ENCODE data around the gene MAD1L1.

MAD1L1 gene

GRCh38 chr7:1936531-1937251 is 296.1 kb downstream of the MAD1L1 start:
- no peak overlapping the region for H3K27ac ChIP-seq (ENCODE audit: extremely low read depth, low read depth, low read length)
- no peaks in the 10 kb centered on the region for H3K36me3 ChIP-seq (ENCODE audit: control insufficient read depth in 2 of 2, insufficient read depth in 1 of 2, low read length in 2 of 2)
- TF ChIP-seq ZFP69B (tag by site-specific recombination; IDR thresholded peaks at IDR 0.05): no peak
- TF ChIP-seq, protein P1, sequence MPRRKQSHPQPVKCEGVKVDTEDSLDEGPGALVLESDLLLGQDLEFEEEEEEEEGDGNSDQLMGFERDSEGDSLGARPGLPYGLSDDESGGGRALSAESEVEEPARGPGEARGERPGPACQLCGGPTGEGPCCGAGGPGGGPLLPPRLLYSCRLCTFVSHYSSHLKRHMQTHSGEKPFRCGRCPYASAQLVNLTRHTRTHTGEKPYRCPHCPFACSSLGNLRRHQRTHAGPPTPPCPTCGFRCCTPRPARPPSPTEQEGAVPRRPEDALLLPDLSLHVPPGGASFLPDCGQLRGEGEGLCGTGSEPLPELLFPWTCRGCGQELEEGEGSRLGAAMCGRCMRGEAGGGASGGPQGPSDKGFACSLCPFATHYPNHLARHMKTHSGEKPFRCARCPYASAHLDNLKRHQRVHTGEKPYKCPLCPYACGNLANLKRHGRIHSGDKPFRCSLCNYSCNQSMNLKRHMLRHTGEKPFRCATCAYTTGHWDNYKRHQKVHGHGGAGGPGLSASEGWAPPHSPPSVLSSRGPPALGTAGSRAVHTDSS (tag by site-specific recombination; IDR thresholded peaks at IDR 0.05): no peak
- no peak for TF ChIP-seq ZNF677 (tag by site-specific recombination; IDR thresholded peaks at IDR 0.05)
- no peak for TF ChIP-seq ZNF621 (tag by site-specific recombination; IDR thresholded peaks at IDR 0.05)
- TF ChIP-seq, protein P2, sequence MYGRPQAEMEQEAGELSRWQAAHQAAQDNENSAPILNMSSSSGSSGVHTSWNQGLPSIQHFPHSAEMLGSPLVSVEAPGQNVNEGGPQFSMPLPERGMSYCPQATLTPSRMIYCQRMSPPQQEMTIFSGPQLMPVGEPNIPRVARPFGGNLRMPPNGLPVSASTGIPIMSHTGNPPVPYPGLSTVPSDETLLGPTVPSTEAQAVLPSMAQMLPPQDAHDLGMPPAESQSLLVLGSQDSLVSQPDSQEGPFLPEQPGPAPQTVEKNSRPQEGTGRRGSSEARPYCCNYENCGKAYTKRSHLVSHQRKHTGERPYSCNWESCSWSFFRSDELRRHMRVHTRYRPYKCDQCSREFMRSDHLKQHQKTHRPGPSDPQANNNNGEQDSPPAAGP (tag by site-specific recombination; IDR thresholded peaks at IDR 0.05): no peak
- no peak for TF ChIP-seq ZNF624 (tag by site-specific recombination; IDR thresholded peaks at IDR 0.05)
- TF ChIP-seq ZNF777 (tag by site-specific recombination; IDR thresholded peaks at IDR 0.05; ENCODE audit: borderline replicate concordance): no peak
- no peak for TF ChIP-seq ZNF76 (tag by site-specific recombination; IDR thresholded peaks at IDR 0.05; ENCODE audit: borderline replicate concordance, low read depth)
- CTCF ChIA-PET: no interaction called here
- no peaks in the 10 kb centered on the region for H3K4me1 ChIP-seq (ENCODE audit: control insufficient read depth, insufficient read depth, low read length)
- H3K4me3 ChIP-seq (ENCODE audit: low read depth, low read length): no peak overlapping the region
- POLR2A ChIA-PET: no interaction called here
- no peaks in the 10 kb centered on the region for H3K9me3 ChIP-seq (ENCODE audit: control insufficient read depth, insufficient read depth, low read depth, low read length)

DNA sequence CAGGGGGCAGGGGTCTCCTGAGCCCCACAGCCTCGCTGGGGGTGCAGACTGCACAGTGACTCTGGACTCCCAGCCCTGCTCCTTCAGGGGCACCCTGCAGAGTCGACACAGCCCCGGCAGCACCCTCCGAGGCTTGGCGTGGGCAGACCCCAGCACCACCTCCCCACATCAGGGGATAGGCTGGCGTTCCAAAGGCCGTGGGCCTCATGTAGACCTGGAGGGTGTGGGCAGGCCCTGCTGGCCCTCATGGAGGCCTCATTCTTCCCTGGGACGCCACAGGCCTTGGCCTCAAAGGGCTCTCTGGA is 296.8 kb downstream of the MAD1L1 start:
- H3K9me3 ChIP-seq (ENCODE audit: control insufficient read depth, insufficient read depth, low read depth, low read length): no peaks in the 10 kb centered on the region
- no peak overlapping the region for H3K4me3 ChIP-seq (ENCODE audit: low read depth, low read length)
- CTCF ChIA-PET: no interaction called here
- H3K36me3 ChIP-seq (ENCODE audit: control insufficient read depth in 2 of 2, insufficient read depth in 1 of 2, low read length in 2 of 2): no peaks in the 10 kb centered on the region
- H3K27ac ChIP-seq (ENCODE audit: extremely low read depth, low read depth, low read length): no peak overlapping the region
- H3K4me1 ChIP-seq (ENCODE audit: control insufficient read depth, insufficient read depth, low read length): no peaks in the 10 kb centered on the region
- TF ChIP-seq ZNF529 (tag by site-specific recombination; IDR thresholded peaks at IDR 0.05; ENCODE audit: insufficient replicate concordance): no peak
- no peak for TF ChIP-seq ZNF248 (tag by site-specific recombination; IDR thresholded peaks at IDR 0.05)
- TF ChIP-seq MYNN (tag by site-specific recombination; IDR thresholded peaks at IDR 0.05; ENCODE audit: borderline replicate concordance): no peak
- POLR2A ChIA-PET: no interaction called here

DNA sequence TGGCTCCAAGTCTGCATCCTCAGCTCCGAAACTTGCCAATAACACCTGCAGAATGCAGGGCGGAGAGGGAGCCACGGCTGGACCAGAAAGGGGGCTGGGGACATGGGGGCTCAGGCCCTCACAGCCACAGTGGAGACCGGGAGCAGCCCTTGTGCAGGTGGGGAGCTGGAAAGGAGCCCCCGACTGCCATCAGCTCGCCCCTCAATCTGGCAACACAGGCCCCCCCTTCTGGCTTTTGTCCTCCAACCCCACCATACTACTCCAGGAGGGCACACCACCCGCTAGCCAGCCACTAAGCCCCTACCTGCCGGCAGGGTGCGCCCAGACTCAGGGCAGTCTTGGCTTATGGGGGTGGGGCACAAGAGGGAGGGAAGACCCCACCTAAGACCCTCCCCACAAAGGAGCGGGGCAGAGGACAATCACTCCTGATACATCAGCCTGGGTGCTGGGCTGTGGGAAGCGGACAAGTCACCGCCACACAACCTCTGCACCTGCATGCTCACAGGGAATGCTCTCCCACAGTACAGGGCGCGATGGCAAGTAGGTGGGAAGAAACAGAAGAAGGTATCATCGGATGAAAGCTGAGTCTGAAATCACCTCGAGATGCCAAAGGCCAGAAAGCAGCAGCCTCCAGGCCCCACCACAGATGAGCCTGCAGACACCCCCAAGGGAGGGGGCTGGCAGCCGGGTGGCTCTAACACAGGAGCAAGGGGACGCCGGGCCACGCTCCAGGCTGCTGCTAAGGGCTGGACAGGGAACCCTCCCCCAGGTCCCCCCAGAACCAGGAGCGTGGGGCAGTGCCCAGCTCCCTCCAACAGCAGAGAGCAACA is 297.4 kb downstream of the MAD1L1 start:
- ChIA-PET CTCF (no interaction called here), POLR2A (no interaction called here)
- H3K36me3 ChIP-seq (ENCODE audit: control insufficient read depth in 2 of 2, insufficient read depth in 1 of 2, low read length in 2 of 2): no peaks in the 10 kb centered on the region
- no peaks in the 10 kb centered on the region for H3K9me3 ChIP-seq (ENCODE audit: control insufficient read depth, insufficient read depth, low read depth, low read length)
- no peak overlapping the region for H3K4me3 ChIP-seq (ENCODE audit: low read depth, low read length)
- no peaks in the 10 kb centered on the region for H3K4me1 ChIP-seq (ENCODE audit: control insufficient read depth, insufficient read depth, low read length)
- no peak overlapping the region for H3K27ac ChIP-seq (ENCODE audit: extremely low read depth, low read depth, low read length)
- no peak for TF ChIP-seq ZNF677 (tag by site-specific recombination; IDR thresholded peaks at IDR 0.05)
- TF ChIP-seq, protein P3, sequence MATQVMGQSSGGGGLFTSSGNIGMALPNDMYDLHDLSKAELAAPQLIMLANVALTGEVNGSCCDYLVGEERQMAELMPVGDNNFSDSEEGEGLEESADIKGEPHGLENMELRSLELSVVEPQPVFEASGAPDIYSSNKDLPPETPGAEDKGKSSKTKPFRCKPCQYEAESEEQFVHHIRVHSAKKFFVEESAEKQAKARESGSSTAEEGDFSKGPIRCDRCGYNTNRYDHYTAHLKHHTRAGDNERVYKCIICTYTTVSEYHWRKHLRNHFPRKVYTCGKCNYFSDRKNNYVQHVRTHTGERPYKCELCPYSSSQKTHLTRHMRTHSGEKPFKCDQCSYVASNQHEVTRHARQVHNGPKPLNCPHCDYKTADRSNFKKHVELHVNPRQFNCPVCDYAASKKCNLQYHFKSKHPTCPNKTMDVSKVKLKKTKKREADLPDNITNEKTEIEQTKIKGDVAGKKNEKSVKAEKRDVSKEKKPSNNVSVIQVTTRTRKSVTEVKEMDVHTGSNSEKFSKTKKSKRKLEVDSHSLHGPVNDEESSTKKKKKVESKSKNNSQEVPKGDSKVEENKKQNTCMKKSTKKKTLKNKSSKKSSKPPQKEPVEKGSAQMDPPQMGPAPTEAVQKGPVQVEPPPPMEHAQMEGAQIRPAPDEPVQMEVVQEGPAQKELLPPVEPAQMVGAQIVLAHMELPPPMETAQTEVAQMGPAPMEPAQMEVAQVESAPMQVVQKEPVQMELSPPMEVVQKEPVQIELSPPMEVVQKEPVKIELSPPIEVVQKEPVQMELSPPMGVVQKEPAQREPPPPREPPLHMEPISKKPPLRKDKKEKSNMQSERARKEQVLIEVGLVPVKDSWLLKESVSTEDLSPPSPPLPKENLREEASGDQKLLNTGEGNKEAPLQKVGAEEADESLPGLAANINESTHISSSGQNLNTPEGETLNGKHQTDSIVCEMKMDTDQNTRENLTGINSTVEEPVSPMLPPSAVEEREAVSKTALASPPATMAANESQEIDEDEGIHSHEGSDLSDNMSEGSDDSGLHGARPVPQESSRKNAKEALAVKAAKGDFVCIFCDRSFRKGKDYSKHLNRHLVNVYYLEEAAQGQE (tag by site-specific recombination; IDR thresholded peaks at IDR 0.05): no peak
- TF ChIP-seq, protein P4, sequence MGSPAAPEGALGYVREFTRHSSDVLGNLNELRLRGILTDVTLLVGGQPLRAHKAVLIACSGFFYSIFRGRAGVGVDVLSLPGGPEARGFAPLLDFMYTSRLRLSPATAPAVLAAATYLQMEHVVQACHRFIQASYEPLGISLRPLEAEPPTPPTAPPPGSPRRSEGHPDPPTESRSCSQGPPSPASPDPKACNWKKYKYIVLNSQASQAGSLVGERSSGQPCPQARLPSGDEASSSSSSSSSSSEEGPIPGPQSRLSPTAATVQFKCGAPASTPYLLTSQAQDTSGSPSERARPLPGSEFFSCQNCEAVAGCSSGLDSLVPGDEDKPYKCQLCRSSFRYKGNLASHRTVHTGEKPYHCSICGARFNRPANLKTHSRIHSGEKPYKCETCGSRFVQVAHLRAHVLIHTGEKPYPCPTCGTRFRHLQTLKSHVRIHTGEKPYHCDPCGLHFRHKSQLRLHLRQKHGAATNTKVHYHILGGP (tag by site-specific recombination; IDR thresholded peaks at IDR 0.05): no peak
- no peak for TF ChIP-seq PRDM1 (tag by site-specific recombination; IDR thresholded peaks at IDR 0.05)
- TF ChIP-seq ZBTB1 (tag by site-specific recombination; IDR thresholded peaks at IDR 0.05): no peak
- no peak for TF ChIP-seq HOXC10 (CRISPR knock-in tag; IDR thresholded peaks at IDR 0.05)
- TF ChIP-seq ZFP41 (tag by site-specific recombination; IDR thresholded peaks at IDR 0.05; ENCODE audit: borderline replicate concordance): no peak
- TF ChIP-seq ZBTB49 (tag by site-specific recombination; IDR thresholded peaks at IDR 0.05; ENCODE audit: low read depth): no peak

Measured in HEK293 (cell line).